Natural killer cell treated with Interleukin-12 subunit alpha and Interleukin-12 subunit beta and Interleukin-15 and Interleukin-18, amount 100 ng/mL, for 72 hours (primary cell): ENCODE results near the gene OXSR1. TPM values are rescaled to one million over a fixed set of nuclear protein-coding genes. Genes with fewer than 3 reads are reported as not detected.
"Not testable (repeated sequence)": the region's sequence is repeated elsewhere in the genome, so short reads cannot be mapped to it uniquely, and the experiment has no call there.

ENCODE experiments used
- ATAC-seq, 2 donors: fragments of 150-1000 bp; cut with Tn5 transposase in 1 of 2; sonication (Bioruptor Pico), chemical (Tn5 transposase) in 1 of 2; 2 replicates each; pipeline ENCODE4 v1.10.0; 2021
- DNase-seq: peaks from one replicate; pipeline ENCODE4 v3.0.0; 2022; ENCODE audit warnings: low spot score
- H3K27ac Mint-ChIP-seq, 2 donors: 1 replicate in 1 of 2; 2 replicates in 1 of 2; pipeline ENCODE4 v1.8.0; 2022; ENCODE audit warnings: mixed read lengths in 2 of 2, mild to moderate bottlenecking in 1 of 2, moderate library complexity in 1 of 2
- H3K27me3 Mint-ChIP-seq, 2 donors: 1 replicate in 1 of 2; 2 replicates in 1 of 2; pipeline ENCODE4 v1.8.0; 2022; ENCODE audit warnings: mixed read lengths in 2 of 2
- H3K36me3 Mint-ChIP-seq: one replicate; pipeline ENCODE4 v1.8.0; 2022; ENCODE audit warnings: mixed read lengths
- H3K4me1 Mint-ChIP-seq, 2 donors: 1 replicate in 1 of 2; 2 replicates in 1 of 2; pipeline ENCODE4 v1.8.0; 2022; ENCODE audit warnings: low read depth in 2 of 2, mixed read lengths in 2 of 2, mild to moderate bottlenecking in 1 of 2
- H3K4me3 Mint-ChIP-seq: one replicate; pipeline ENCODE4 v1.8.0; 2022; ENCODE audit warnings: mixed read lengths
- H3K9me3 Mint-ChIP-seq: 2 replicates; pipeline ENCODE4 v1.8.0; 2022; ENCODE audit warnings: mixed read lengths
- total RNA-seq, 2 donors: library from RNA; stranded (reverse); gene quantifications; one replicate each; pipeline ENCODE4 v1.2.3, GENCODE V29; 2022

Gene OXSR1
- total RNA-seq, 2 donors from 2014 or later = 59.9 to 66.8 TPM

DNA sequence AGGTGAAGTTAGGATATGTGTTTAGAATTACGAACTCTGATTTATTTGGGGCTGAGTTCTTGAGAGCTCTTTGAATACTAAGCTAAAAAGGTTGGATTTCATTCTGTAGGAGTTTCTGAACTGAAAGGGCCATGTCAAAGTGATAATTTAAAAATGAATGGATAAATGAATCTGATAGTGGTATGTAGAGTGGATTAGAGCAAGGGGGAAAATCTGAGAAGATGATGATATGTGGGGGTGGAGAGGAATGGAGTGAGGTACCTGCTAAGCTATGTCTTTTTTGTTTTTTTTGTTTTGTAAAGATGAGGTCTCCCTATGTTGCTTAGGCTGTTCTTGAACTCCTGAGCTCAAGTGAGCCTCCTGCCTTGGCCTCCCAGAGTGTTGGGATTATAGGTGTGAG, 55.7 kb downstream of the OXSR1 start:
- Mint-ChIP-seq H3K4me1 (peaks cover 0 to 7% of the 10 kb centered on the region in 2 donors), H3K9me3 (no peaks in the 10 kb centered on the region), H3K27me3 (no peaks in the 10 kb centered on the region), H3K27ac (no peak overlapping the region), H3K4me3 (no peak overlapping the region), H3K36me3 (peaks cover 22% of the 10 kb centered on the region)
- no peak for DNase-seq
- no peak for ATAC-seq

DNA sequence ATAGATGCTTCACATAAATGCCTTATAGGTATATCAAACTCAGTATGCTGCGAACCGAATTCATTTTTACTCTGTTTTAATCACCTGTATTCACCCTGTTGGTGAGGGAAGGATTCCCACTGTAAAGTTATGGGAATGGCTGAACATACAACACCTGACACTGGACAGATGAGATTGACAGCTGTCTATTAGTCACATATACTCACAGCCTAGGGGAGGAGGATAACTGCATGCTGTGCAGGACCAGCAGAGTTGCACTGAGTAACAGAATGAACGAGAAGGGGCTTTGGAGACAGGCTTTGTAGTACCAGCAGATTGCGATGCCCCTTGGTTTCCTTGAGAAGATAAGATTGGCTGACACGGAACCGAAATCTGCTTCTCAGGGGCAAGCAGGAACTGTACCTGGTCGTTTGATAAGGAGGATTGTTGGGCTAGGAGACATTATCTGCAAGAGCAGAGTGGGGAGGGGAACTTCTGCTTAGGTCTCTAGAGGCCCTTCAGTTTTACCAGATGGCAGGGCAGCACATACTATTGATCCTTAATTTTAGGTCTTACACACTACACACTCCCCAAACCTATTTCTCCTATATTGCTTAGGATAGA, 56.8 kb downstream of the OXSR1 start:
- H3K4me1 Mint-ChIP-seq = peaks cover 0 to 7% of the 10 kb centered on the region in 2 donors
- peaks cover 24% of the 10 kb centered on the region for H3K36me3 Mint-ChIP-seq
- no peaks in the 10 kb centered on the region for H3K9me3 Mint-ChIP-seq
- ATAC-seq (no peak), DNase-seq (no peak)
- no peak overlapping the region for H3K4me3 Mint-ChIP-seq
- H3K27ac Mint-ChIP-seq = no peak overlapping the region
- H3K27me3 Mint-ChIP-seq = no peaks in the 10 kb centered on the region

DNA sequence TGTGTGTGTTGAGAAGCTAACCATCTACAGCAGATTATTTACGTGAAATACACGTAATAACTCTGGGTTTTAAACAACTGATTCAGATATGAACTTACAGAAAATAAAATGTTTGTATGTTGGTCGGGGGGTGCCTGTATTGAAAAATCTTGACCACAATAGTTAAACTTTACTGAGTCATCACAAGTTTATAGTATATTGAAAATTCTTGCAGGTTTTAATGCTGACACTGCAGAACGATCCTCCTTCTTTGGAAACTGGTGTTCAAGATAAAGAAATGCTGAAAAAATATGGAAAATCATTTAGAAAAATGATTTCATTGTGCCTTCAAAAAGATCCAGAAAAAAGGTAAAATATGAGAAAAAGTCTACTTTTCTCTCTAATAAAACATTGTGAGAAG, 59.0 kb downstream of the OXSR1 start:
- ATAC-seq (no peak), DNase-seq (no peak)
- H3K4me3 Mint-ChIP-seq = no peak overlapping the region
- H3K9me3 Mint-ChIP-seq = no peaks in the 10 kb centered on the region
- no peak overlapping the region for H3K27ac Mint-ChIP-seq
- H3K27me3 Mint-ChIP-seq = no peaks in the 10 kb centered on the region
- peaks cover 13% of the 10 kb centered on the region for H3K36me3 Mint-ChIP-seq
- peaks cover 8 to 13% of the 10 kb centered on the region in 2 donors for H3K4me1 Mint-ChIP-seq

DNA sequence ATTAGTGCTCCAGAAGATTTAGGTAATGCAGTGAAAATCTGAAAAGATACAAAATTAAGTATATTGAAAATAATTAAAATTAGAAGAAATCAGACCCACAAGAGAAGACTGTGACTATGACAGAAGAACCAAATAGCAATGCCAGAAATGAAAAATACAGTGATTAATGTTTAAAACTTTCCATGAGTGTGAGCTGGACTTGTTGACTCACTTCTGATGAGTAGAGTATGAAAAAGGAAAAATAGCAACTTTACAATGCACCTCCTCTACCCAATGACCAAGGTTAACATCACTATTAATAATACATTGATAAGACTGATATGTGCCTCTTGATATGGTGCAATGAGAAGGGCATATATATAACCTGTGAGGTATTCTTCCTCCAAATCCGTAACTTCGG, 60.9 kb downstream of the OXSR1 start:
- H3K27me3 Mint-ChIP-seq = no peaks in the 10 kb centered on the region
- peaks cover 6 to 8% of the 10 kb centered on the region in 2 donors for H3K4me1 Mint-ChIP-seq
- no peak overlapping the region for H3K4me3 Mint-ChIP-seq
- H3K9me3 Mint-ChIP-seq = no peaks in the 10 kb centered on the region
- ATAC-seq = no peak
- H3K36me3 Mint-ChIP-seq = peaks cover 13% of the 10 kb centered on the region
- H3K27ac Mint-ChIP-seq = no peak overlapping the region
- DNase-seq = no peak

DNA sequence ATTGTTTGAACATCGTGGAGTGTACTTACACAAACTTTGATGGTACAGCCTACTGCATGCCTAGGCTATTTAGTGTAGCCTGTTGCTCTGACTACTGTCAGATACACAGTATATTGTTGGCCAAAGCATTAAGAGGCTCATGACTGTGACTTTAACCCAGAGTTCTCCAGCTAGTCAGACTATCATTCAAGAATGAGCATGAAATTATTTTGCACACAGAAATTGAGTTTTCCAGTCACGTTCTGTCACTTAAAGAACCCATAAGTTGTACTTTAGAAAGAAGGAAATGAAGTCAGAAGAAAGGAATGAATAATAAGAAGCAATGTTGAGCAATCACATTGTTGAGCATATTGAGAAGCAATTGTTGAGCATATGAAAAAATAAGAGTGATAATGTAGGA, 62.7 kb downstream of the OXSR1 start:
- H3K27me3 Mint-ChIP-seq = no peaks in the 10 kb centered on the region
- no peak overlapping the region for H3K4me3 Mint-ChIP-seq
- H3K4me1 Mint-ChIP-seq = peaks cover 6 to 8% of the 10 kb centered on the region in 2 donors
- H3K27ac Mint-ChIP-seq = no peak overlapping the region
- ATAC-seq = peak in 1 of 2 donors; percentile 56
- H3K36me3 Mint-ChIP-seq = peaks cover 13% of the 10 kb centered on the region
- no peak for DNase-seq
- no peaks in the 10 kb centered on the region for H3K9me3 Mint-ChIP-seq

DNA sequence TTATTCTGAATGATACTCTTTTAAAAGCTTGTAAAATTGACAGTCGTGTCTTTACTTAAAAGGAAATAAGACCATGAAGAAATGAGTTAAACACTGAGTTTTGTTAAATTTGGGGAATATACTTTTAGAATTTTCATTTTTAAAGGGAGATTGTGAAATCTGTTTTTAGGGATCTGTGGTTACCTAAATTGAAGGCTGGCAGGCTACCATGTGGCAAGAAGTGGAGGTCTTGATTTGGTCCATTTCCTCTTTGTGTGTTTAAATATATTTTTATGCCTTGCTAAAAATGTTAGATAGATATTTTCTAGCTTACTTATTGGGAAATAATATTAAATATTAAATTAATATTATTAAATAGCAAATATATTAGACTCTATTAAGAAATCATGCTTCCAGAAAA, 63.7 kb downstream of the OXSR1 start:
- H3K4me3 Mint-ChIP-seq = no peak overlapping the region
- peaks cover 22% of the 10 kb centered on the region for H3K36me3 Mint-ChIP-seq
- ATAC-seq = no peak
- no peaks in the 10 kb centered on the region for H3K27me3 Mint-ChIP-seq
- H3K9me3 Mint-ChIP-seq = no peaks in the 10 kb centered on the region
- H3K4me1 Mint-ChIP-seq = peaks cover 6 to 8% of the 10 kb centered on the region in 2 donors
- no peak for DNase-seq
- H3K27ac Mint-ChIP-seq = no peak overlapping the region

DNA sequence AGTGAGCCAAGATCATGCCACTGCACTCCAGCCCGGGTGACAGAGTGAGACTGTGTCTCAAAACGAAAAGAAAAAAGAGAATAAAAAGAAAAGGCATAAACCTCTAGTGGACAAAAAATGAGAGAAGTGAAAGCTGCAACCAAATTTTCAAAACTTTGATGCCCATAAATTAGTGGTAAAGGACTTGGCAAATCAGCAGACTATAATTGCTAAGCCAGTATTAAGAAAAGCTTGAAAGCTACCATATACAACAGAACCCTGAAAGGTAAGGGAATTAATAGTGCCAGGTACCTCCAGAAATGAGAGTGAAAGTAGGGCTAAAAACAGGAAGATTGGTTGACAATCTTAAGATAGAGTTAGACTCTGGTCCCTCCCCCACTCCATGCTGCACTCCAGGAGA, 67.4 kb downstream of the OXSR1 start:
- peaks cover 4 to 6% of the 10 kb centered on the region in 2 donors for H3K4me1 Mint-ChIP-seq
- peaks cover 4% of the 10 kb centered on the region for H3K9me3 Mint-ChIP-seq
- DNase-seq (no peak), ATAC-seq (no peak)
- H3K36me3 Mint-ChIP-seq = peaks cover 43% of the 10 kb centered on the region
- no peak overlapping the region for H3K27ac Mint-ChIP-seq
- no peak overlapping the region for H3K4me3 Mint-ChIP-seq
- H3K27me3 Mint-ChIP-seq = no peaks in the 10 kb centered on the region

DNA sequence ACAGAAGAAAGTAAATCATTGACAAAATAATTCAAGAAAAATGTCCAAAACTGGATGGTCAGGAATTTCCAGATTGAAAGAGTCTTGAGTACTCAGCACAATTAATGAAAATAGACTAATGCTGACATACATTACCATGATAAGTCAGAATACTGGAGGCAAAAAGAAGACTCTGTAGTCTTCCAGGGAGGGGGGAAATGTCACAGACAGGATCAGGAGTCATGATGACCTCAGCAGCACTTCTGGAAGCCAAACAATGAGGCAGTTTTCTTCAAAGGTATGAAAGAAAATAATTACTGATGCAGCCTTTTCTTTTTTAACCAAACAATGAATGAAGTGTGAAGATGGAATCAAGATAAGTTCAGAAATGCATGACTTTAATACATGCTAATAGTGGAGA, 70.1 kb downstream of the OXSR1 start:
- Mint-ChIP-seq H3K4me3 (no peak overlapping the region), H3K36me3 (peaks cover 69% of the 10 kb centered on the region), H3K4me1 (no peaks in the 10 kb centered on the region), H3K27ac (no peak overlapping the region), H3K9me3 (peaks cover 11% of the 10 kb centered on the region), H3K27me3 (no peaks in the 10 kb centered on the region)
- DNase-seq (no peak), ATAC-seq (no peak)

DNA sequence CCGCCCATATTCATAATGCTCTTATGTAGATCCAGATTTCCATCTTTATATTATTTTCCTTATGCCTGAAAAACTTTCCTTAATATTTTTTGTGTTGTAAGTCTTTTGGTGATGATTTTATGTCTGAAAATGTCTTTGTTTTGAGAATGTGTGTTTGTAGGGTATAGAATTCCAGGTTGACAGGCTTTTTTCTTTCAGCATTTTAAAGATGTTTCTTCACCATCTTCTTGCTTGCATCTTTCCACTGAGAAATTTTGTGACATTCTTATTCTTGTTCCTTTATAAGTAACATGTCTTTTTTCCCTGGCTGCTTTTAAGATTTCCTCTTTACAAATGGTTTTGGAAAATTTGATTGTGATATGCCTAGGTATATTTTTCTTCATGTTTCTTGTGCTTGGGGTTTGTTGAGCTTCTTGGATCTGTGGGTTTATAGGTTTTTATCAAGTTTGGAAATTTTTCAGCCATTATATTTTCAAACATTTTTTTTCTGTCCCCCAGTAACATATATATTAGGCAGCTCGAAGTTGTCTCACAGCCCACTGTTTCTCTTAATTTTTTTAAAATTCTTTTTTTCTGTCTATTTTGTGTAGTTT, 73.2 kb downstream of the OXSR1 start:
- Mint-ChIP-seq H3K36me3 (peaks cover 64% of the 10 kb centered on the region), H3K9me3 (peaks cover 11% of the 10 kb centered on the region), H3K27me3 (no peaks in the 10 kb centered on the region), H3K4me1 (no peaks in the 10 kb centered on the region), H3K4me3 (no peak overlapping the region), H3K27ac (no peak overlapping the region)
- ATAC-seq = no peak
- DNase-seq = no peak

DNA sequence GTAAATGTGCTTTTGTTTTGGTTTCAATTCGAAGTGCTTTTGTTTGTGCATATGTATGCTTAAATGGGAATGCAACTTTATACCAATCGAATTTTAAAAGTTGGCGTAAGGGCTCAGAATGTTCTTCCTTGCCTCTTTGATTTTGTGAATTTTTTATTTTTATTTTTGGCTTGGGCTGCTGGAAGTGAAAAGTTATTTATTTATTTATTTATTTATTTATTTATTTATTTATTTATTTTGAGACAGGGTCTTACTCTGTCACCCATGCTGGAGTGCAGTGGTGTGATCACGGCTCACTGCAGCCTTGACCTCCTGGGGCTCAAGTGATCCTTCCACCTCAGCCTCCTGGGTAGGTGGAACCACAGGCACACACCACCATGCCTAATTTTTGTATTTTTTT, 77.5 kb downstream of the OXSR1 start:
- H3K36me3 Mint-ChIP-seq = peaks cover 45% of the 10 kb centered on the region
- not testable (repeated sequence) for H3K27me3 Mint-ChIP-seq, H3K4me3 Mint-ChIP-seq, H3K9me3 Mint-ChIP-seq, ATAC-seq, H3K4me1 Mint-ChIP-seq, DNase-seq, H3K27ac Mint-ChIP-seq

DNA sequence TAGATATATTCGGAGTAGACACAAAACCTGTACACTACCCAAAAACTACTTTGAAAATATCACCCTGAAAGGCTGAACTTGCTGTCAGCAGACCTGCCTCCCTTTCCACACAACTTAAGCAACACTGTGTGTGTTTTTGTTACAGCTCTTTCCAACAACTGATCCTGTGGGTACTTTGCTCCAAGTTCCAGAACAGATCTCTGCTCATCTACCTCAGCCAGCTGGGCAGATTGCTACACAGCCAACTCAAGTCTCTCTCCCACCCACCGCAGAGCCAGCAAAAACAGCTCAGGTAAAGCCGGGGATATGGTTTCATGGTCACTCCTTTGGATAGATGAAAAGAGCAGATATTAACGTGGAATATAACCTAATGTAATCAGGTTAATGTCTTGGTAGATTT, 80.6 kb downstream of the OXSR1 start:
- DNase-seq (no peak), ATAC-seq (no peak)
- Mint-ChIP-seq H3K4me3 (no peak overlapping the region), H3K4me1 (peaks cover 0 to 8% of the 10 kb centered on the region in 2 donors), H3K9me3 (no peaks in the 10 kb centered on the region), H3K27ac (no peak overlapping the region), H3K27me3 (no peaks in the 10 kb centered on the region), H3K36me3 (peaks cover 29% of the 10 kb centered on the region)

DNA sequence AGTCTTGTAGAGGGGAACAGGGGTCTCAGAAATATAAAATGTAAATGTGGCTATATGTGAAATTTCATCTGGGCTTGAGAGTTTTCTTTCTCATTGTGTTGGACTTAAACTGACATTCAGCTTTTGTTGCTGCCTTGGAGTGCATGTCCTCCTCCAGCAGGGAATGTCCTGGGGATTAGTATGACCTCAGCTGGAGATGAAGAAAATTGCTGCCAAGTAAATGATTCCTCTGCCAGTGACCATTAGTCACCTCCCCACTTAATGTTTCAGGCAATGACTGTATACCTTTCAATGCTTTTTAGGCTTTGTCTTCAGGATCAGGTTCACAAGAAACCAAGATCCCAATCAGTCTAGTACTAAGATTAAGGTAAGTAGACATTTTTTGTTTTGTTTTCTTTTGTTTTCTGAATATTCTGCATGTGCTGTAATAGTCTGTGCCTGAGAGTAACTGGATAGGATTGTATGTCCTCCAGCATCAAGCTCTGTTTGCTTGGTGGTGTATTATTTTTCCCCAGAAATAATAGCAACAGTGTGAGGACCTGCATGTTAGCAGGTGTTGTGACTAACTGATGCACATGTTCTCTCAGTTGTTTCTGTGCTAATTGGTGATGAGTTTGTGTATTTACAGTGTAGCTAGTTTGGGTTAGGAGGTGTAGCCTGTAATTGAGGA, 82.2 kb downstream of the OXSR1 start:
- H3K36me3 Mint-ChIP-seq = peaks cover 41% of the 10 kb centered on the region
- no peaks in the 10 kb centered on the region for H3K27me3 Mint-ChIP-seq
- ATAC-seq = no peak

DNA sequence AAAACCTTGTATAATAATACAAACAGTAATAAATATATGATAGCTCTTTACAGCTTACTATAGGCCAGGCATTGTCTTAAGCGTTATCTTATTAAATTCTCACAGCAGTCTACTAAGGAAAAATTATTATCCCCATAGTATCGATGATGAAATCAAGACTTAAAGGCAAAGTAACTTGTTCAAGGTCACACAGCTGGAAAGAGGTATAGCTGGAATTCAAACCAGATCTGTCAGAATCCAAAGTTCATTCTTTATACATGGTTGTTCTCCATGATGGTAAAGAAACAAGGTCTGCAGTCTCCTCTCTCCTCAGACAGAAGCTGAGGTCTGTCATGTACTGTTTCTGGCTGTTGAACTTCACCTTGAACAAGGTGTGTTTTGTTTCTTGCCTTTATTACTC, 84.9 kb downstream of the OXSR1 start:
- peaks cover 4 to 6% of the 10 kb centered on the region in 2 donors for H3K4me1 Mint-ChIP-seq
- DNase-seq (no peak), ATAC-seq (no peak)
- H3K9me3 Mint-ChIP-seq = no peaks in the 10 kb centered on the region
- H3K27ac Mint-ChIP-seq = no peak overlapping the region
- peaks cover 50% of the 10 kb centered on the region for H3K36me3 Mint-ChIP-seq
- H3K4me3 Mint-ChIP-seq = no peak overlapping the region
- H3K27me3 Mint-ChIP-seq = no peaks in the 10 kb centered on the region

More for the DNA sequence above, 82.2 kb downstream of the OXSR1 start:
- Mint-ChIP-seq H3K9me3 (no peaks in the 10 kb centered on the region), H3K4me3 (no peak overlapping the region), H3K27ac (peak overlapping the region in 1 of 2 donors; percentile 35), H3K4me1 (peaks cover 0 to 8% of the 10 kb centered on the region in 2 donors)
- DNase-seq = no peak

DNA sequence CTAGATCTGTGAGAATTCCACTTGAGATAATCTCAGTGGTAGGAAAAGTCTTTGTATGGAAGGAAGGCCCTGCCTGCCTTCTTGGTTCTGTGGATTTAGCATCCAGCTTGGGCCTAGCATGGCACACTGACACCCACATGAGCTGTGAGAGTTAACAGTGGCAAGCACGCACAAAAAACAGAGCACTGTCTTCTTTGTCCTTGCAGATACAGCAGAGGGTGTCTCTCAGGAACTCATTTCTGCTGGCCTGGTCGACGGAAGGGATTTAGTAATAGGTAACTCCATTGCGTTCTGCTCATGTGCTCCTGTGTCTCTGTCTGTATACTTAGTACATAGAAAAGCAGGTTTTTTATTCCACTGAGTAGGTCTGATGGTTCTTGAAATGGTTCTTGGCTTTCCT, 85.9 kb downstream of the OXSR1 start:
- ATAC-seq = no peak
- H3K4me3 Mint-ChIP-seq = no peak overlapping the region
- no peak for DNase-seq
- peaks cover 57% of the 10 kb centered on the region for H3K36me3 Mint-ChIP-seq
- no peaks in the 10 kb centered on the region for H3K9me3 Mint-ChIP-seq
- H3K4me1 Mint-ChIP-seq = peaks cover 8 to 13% of the 10 kb centered on the region in 2 donors
- H3K27ac Mint-ChIP-seq = no peak overlapping the region
- H3K27me3 Mint-ChIP-seq = no peaks in the 10 kb centered on the region
